Upper lobe of left lung (tissue), 4 donors: ENCODE measurements around the gene SIRPA.

Source experiments
- CTCF ChIP-seq, 6 experiments: fragments of 450-650 bp in 4 of 6; fragments of 200-600 bp in 2 of 6; sonication (generic) in 2 of 6; IDR thresholded peaks; one replicate each; pipeline ENCODE4 v1.5.1; 2016 to 2019; ENCODE audit warnings: antibody characterized with exemption in 6 of 6
- EP300 ChIP-seq, 4 donors: sonication (generic); formaldehyde crosslinking; IDR thresholded peaks; one replicate each; pipeline ENCODE4 v1.5.1; 2017; ENCODE audit warnings: antibody characterized with exemption in 4 of 4, control low read depth in 2 of 4
- POLR2A ChIP-seq, 4 donors: fragments of 450-650 bp; IDR thresholded peaks; one replicate each; pipeline ENCODE4 v1.5.1; 2016 to 2017; ENCODE audit warnings: antibody characterized with exemption in 4 of 4, mild to moderate bottlenecking in 2 of 4
- POLR2AphosphoS5 ChIP-seq, 2 donors: sonication (generic); formaldehyde crosslinking; IDR thresholded peaks; one replicate each; pipeline ENCODE4 v1.5.1; 2017; ENCODE audit warnings: antibody characterized with exemption in 2 of 2

- TF ChIP-seq CTCF (IDR thresholded peaks at IDR 0.05) (no peak), POLR2A (IDR thresholded peaks at IDR 0.05) (no peak), EP300 (IDR thresholded peaks at IDR 0.05) (no peak), POLR2AphosphoS5 (IDR thresholded peaks at IDR 0.05) (no peak)
These were observed 44.0 kb downstream of the SIRPA start for GRCh38 chr20:1939270-1939595.
